Stimulated activated CD8-positive, alpha-beta memory T cell treated with anti-CD3 and anti-CD28 coated beads, Interleukin-15, amount 100 ng/mL, for 24 hours (primary cell): Measurements from ENCODE around the gene PDE8B.

ENCODE experiments used
- DNase-seq: peaks from one replicate; pipeline ENCODE4 v3.0.0-alpha.2; 2020; ENCODE audit warnings: low read depth

PDE8B gene

GRCh38 chr5:77319117-77319804 lies 108.8 kb downstream of the PDE8B start:
- no peak for DNase-seq

GRCh38 chr5:77321793-77322394 lies 111.4 kb downstream of the PDE8B start:
- no peak for DNase-seq

GRCh38 chr5:77322406-77322805 lies 111.9 kb downstream of the PDE8B start:
- DNase-seq, result no peak

- DNase-seq, result no peak
Observed at GRCh38 chr5:77325921-77326541, 115.6 kb downstream of the PDE8B start.

- DNase-seq, result no peak
Observed at GRCh38 chr5:77326986-77327734, 116.7 kb downstream of the PDE8B start.

GRCh38 chr5:77328930-77329647 lies 118.6 kb downstream of the PDE8B start:
- no peak for DNase-seq

GRCh38 chr5:77329664-77330430 lies 119.4 kb downstream of the PDE8B start:
- no peak for DNase-seq

GRCh38 chr5:77333036-77333435 lies 122.6 kb downstream of the PDE8B start:
- DNase-seq, result no peak

GRCh38 chr5:77333451-77334123 lies 123.1 kb downstream of the PDE8B start:
- no peak for DNase-seq

- DNase-seq, result no peak
Observed at GRCh38 chr5:77337246-77337645, 126.8 kb downstream of the PDE8B start.

- no peak for DNase-seq
Observed at GRCh38 chr5:77337686-77338085, 127.2 kb downstream of the PDE8B start.

- no peak for DNase-seq
Observed at GRCh38 chr5:77339337-77339890, 128.9 kb downstream of the PDE8B start.

GRCh38 chr5:77343165-77343564 lies 132.7 kb downstream of the PDE8B start:
- DNase-seq, result no peak

GRCh38 chr5:77347435-77348098 lies 137.1 kb downstream of the PDE8B start:
- no peak for DNase-seq

GRCh38 chr5:77353251-77353650 lies 142.8 kb downstream of the PDE8B start:
- DNase-seq, result no peak

- no peak for DNase-seq
Observed at GRCh38 chr5:77354454-77354853, 144.0 kb downstream of the PDE8B start.

GRCh38 chr5:77355080-77355479 lies 144.6 kb downstream of the PDE8B start:
- DNase-seq, result no peak

- no peak for DNase-seq
Observed at GRCh38 chr5:77355751-77356150, 145.3 kb downstream of the PDE8B start.

GRCh38 chr5:77356740-77357139 lies 146.3 kb downstream of the PDE8B start:
- DNase-seq, result no peak
